Stimulated activated CD4-positive, alpha-beta T cell treated with anti-CD3 and anti-CD28 coated beads, Interleukin-12 subunit alpha, Interleukin-12 subunit beta, amount 100 ng/mL, for 24 hours (primary cell): ENCODE measurements around the gene DUS1L.

Experiments used
- DNase-seq, 2 experiments: peaks; one replicate each; pipeline ENCODE4 v3.0.0-alpha.2; 2020; ENCODE audit warnings: low read depth in 2 of 2

Gene DUS1L

GRCh38 chr17:82076018-82076784 is 10.6 kb upstream of the DUS1L start:
- no peak for DNase-seq

DNA sequence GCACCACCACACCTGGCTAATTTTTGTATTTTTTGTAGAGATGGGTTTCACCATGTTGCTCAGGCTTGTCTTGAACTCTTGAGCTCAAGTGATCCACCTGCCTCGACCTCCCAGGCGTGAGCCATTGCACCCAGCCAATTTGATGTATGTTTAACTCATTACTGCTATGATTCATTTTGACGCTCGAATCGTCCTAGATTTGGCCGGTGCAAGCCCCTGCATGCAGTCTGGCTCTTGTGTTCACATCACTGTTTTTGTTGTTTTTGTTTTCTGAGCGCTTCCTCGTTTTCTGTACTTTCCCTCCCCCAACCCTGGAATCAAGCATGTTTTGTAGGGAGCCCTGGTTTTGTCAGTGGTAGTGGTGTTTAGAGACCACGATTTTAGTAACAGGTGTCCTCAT is 7.8 kb upstream of the DUS1L start:
- DNase-seq, result no peak

DNA sequence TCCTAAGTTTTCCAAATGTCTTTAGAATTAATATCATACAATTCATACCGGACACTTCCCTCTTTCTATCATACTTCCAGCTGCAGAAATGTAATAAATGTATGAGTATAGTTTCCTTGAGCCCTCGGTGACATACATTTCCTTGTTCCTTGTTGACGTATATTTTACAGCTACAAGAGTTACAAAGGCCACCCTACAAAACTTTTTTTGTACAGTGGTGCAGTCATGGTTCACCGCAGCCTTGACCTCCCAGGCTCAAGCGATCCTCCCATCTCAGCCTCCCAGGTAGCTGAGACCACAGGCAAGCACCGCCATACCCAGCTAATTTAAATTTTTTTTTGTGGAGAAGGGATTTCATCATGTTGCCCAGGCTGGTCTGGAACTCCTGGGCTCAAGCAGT is 7.2 kb upstream of the DUS1L start:
- DNase-seq, result no peak

DNA sequence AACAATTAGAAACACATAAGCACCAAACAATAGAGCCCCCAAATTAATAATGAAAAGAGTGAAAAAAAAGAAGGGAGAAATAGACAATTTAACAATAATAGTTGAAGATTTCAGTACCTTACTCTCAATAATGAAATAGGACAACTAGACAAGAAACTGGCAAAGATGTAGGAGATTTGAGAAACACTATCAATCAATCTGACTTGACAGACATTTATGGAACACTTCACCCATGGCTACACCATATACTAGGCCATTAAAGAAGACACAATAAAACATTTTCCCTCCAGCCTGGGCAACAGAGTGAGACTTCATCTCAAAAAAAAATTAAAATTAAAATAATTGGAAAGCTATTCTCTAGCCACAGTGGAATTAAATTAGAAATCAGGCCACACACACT is 5.0 kb upstream of the DUS1L start:
- no peak for DNase-seq

- no peak for DNase-seq
Measured at GRCh38 chr17:82065193-82065637, 389 bp downstream of the DUS1L start.

- DNase-seq, result no peak
Measured at GRCh38 chr17:82064433-82065192, 991 bp downstream of the DUS1L start.

DNA sequence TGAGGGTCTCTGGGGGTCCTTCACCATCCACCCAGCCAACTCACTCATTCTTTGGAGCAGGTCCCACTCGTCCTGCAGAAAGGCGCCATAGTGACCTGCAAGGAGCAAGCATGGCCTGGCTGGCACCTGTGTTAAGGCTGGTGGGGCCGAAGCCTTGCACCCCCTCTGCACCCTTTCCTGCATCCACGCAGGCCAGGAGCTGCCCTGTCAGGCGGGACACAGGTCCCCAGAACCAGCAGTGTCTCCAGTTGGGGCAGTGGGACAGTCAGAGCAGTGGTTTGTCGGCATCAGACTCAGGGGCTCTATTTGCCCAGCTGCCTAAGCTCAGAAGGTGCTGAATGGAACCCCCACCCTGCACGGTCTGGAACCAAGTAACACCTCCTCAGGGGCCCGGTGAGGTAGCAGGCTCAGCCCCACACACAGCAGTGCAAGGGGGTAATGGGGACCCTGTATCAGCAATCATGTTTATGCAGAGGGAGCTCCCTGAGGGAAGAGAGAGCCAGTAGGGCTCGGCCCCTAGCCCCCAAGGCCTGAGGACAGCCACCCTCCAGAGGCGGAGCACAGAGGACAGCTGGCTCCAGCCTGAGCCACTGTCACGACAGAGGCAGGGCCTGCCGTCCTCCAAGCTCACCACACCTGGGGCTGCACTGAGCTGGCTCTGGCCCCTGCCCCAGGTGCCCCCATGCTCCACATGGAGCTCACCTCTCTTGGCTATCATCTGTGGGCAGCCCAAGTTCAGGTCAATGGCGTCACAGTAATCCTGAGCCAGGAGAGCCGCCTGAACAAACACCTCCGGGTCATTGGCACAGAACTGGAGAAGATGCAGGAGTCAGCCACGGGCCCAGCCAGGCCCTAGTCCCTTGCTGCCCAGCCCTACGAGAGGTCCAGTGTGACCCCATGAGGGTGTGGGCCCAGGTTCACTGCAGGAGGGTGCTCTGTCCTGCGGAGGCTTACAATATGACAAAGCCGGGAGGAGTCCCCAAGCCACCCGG is 1.9 kb downstream of the DUS1L start:
- no peak for DNase-seq

GRCh38 chr17:82062984-82063368 is 2.6 kb downstream of the DUS1L start:
- no peak for DNase-seq

DNA sequence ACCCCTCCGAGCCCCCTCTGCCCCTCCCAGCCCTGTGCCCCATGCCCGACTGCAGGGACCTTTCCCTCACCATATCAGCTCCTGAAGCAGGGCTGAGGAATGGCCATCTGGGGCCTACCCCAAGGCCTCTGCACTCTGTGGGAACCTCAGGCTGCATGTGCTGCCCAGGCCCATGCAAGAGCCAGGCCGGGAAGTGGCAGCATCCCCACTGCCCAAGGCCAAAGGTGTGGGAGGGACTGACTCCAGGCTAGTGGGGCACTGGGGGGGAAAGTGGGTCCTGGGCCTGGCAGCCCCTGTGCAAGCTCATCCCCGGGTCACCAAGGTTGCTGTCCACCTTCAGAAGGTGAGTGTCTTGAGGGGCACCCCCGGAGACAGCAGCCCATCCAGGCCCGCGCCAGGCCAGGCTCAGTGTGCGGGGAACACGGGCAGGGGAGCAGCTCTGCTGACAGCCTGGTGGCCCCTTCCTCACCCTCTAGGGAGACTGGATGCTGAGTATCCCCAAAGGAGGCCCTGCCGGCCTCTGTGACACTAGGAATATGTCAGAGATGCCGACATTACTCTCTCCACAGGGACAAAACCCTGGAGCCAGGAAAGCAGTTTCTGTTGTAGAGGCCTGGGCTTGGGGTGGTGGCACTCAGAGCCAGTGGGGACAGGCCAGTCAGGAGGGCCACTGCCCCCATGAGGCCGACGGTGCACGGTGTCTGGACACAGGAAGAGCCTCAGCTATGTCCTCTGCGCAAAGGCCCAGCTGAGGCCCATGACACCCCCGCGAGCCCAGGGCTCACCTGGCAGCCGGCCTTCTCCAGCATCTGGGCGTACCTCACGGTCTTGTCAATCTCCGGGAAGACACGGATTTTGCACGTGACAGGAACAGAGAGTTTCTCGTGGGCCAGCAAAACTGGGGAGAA is 3.3 kb downstream of the DUS1L start:
- DNase-seq, result no peak

DNA sequence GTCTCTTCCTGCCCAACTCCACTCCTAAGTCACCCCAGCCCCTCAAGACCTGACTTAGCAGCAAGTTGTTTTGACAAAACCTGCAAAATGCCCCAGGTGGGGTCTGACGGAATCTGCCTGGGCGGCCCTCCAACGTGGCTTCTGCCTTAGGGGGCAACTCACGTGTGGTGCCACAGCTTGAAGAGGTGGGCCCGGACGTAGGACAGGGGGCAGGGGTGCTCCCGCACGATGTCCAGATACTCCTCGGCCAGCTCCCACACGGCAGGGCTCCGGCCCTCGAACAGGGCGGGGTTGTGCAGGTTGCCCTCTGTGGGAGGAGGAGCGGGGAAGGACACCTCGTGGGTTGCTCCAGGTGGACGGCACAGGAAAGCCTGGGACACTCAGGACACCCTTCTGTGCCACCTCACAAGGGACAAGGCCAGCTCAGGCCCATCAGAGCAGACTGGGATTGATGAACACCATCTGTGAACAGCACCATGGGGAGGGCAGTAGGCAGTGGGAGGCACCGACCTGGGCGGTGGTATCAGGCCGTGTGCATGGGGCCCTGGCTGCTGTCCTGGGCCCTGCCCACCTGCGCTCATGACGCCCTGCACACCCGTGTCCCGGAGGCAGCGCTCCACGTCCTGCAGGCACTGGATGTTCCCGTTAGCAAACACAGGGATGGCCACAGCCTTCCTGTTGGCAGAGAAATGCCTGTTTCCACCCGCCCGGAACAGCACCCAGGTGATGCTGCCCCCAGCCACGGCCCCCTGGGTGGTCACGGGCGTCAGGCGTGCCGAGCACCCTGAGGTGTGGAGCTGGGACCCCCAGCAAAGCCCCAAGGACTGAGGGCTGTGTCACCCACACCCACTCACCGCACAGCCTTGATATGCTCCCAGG is 4.3 kb downstream of the DUS1L start:
- no peak for DNase-seq

GRCh38 chr17:82060614-82061013 is 5.0 kb downstream of the DUS1L start:
- DNase-seq, result no peak

- DNase-seq, result no peak
Measured at GRCh38 chr17:82060001-82060380, 5.6 kb downstream of the DUS1L start.

- DNase-seq, result no peak
Measured at GRCh38 chr17:82059272-82060000, 6.2 kb downstream of the DUS1L start.

GRCh38 chr17:82058855-82059249 is 6.8 kb downstream of the DUS1L start:
- no peak for DNase-seq

DNA sequence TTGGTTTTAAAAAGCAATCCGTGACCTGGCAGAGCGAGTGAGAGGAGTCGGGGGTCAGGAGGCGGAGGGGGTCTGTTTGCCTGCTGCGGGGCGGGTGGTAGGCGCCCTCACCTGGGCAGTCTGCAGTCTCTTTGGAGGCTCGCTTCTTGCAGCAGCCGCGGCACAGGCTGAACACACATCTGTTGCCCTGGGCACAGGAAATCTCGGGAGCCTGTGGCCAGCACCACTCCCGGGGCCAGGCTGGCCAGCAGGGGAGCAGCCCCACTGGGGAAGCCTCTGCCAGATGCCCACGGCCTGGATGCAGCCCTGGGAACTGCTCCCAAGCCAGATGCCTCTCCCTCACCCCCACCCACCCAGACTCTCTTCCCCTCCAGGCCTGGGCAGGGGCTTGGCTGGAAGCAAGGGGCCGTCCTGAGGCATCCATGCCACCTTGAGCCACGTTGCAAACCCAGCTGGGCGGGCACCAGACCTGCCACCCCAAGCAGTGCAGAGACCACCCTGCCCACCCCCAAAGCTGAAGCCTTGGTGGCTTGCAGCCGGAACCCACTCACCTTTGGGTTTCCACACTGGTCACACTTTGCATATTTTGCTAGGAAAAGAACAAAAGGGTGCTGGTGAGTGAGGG is 7.3 kb downstream of the DUS1L start:
- no peak for DNase-seq

GRCh38 chr17:82056729-82057621 is 8.6 kb downstream of the DUS1L start:
- DNase-seq, result no peak

DNA sequence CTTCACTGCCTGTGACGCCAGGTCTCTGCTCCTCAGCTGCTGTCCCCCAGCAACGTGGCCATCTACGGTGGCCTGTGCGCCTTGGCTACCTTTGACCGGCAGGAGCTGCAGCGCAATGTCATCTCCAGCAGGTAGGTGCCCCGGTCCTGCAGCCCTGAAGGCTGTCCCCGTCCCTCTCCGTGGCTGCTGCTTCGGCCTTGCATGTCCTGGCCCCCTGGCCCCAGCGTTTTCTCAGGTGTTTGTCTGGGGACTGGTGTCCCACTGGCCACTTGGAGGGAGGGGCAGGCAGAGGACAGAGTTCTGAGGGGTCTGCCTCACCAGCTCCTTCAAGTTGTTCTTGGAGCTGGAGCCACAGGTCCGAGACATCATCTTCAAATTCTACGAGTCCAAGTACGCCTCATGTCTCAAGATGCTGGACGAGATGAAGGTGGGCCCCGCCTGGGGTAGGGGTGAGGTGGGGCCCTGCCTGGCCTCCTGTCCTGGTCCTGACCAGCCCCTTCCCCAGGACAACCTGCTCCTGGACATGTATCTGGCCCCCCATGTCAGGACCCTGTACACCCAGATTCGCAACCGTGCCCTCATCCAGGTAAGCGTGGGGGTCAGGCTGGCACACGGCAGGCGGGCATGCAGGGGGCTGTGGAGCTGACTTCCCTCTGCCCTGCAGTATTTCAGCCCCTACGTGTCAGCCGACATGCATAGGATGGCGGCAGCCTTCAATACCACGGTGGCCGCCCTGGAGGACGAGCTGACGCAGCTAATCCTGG is 9.5 kb downstream of the DUS1L start:
- DNase-seq, result no peak
